NCI-H69 (cell line): ENCODE data around the gene SLC8A1.
A peak's percentile ranks its signal among the peaks of the same experiment; 100 is the strongest.

Experiments used
- DNase-seq: peaks from one replicate; lab custom pipeline; 2025; lab: John Stamatoyannopoulos, UW

The SLC8A1 gene

DNA sequence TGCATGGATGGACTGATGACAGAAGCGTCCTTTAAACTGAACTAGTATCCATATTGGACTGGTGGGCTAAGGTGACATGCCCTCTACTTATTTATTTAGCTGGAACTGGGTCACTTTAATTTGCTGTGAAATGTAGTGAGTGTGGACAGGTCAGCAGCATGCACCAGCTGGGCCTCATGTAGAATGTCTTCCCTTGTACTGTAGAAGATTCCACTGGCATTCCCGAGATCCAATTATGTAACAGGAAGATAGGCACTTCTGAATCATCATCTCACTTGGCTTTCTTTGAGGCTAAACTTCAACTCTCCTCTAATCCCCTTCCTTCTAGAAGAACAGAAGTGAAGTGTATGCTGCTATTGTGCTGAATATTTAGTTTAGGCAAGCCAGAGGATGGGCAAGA lies 296.2 kb downstream of the SLC8A1 start:
- no peak for DNase-seq

GRCh38 chr2:40150266-40150665 lies 301.6 kb downstream of the SLC8A1 start:
- DNase-seq = no peak

DNA sequence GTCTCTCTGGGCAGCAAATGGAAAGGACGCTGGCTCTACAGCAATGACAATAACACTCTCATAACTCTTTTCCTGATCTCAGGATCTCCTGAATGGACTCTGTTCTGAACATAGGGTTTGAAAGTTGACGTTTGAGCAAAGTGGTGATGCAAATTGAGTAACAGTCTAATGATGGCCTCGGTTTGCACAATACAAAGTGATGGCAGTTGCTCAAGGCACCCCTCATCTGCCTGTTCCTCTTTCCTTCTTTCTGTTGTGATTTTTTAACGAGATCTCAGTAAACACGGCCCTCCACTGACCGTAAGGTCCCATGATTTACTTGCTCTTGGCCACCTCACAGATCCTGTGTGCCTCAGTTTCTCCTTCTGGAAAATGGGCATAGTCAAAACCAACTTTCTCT lies 303.6 kb downstream of the SLC8A1 start:
- no peak for DNase-seq

DNA sequence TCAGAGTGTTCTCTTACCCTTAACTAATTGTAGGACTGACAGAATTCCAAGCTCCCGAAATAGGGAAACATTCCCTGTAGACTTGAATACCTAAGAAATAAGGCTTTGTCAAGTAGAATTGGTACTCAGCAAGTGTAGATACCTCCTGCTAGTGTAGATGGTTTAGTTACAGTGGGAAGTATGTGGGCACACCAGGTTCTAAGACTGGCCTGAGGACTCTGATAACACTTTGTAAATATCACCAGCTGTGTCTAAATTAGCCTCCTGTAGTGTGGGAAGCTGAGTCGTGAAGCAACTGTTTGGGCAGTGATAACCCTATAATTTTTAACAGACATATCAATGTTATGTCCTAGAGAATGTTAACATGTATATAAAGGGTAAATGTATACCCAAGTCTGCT lies 304.5 kb downstream of the SLC8A1 start:
- peak; percentile 79 for DNase-seq

DNA sequence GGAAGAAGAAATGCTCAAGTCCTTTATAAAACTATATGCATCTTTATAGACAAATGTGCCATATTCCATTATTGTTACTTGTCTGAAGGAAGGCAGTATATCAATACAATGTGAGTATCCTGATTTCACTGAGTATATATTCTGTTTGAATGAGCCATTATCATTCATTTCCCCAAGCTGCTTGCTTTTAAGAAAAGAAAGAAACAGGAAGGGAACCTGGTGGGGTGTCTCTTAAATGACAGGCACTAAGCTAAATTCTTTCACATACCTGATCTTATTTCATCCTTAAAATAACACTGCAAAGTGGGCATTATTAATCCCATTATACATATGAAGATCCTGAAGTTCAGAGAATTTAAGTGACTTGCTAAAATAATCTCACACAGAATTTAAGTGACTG lies 307.9 kb downstream of the SLC8A1 start:
- peak; percentile 9 for DNase-seq

DNA sequence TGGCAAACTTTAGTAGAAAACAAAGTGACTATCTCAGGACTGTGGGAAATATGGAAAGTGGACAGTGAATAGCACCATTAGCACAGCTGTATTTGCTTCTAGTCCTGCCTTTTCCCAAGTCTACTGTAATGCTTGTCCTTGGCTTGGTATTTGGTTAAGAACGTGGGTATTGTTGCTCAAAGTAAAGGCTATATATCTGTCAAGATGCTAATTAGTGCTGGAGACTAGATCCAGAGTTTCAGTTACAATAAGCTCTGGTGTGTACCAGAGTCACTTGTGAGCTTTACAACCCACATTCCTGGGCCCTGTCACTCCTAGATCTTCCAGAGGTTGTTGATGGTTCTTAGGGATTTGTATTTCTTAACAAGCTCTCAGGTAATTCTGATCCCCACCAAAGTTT lies 313.6 kb downstream of the SLC8A1 start:
- no peak for DNase-seq

DNA sequence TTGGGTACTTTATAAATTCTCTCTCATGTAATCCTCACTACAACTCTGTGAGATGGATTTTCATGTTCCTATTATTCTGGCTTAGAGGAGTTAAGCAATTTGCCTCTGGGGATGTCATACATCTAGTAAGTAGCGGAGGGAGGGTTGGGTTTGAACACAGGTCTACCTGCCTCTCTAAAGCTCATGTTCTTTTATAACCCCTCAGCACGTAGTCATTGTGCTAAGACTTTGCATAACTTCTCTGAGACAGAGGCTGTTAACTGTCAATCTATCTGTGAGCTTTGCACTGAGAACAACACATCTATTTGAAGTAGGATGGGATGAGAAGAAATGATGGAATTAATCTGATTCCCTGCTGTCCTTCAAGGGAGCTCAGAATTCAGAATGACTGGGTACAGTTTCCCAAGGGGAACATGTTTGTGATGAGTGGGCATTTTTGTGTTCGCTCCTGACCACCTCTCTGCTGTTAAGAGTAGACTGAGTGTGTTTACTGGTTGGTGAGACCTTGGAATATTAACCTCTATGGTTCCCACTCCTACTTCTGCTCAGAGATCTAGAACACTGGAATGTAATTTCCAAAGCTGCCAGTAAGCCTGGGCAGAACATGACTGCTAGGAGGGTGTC lies 320.7 kb downstream of the SLC8A1 start:
- no peak for DNase-seq

DNA sequence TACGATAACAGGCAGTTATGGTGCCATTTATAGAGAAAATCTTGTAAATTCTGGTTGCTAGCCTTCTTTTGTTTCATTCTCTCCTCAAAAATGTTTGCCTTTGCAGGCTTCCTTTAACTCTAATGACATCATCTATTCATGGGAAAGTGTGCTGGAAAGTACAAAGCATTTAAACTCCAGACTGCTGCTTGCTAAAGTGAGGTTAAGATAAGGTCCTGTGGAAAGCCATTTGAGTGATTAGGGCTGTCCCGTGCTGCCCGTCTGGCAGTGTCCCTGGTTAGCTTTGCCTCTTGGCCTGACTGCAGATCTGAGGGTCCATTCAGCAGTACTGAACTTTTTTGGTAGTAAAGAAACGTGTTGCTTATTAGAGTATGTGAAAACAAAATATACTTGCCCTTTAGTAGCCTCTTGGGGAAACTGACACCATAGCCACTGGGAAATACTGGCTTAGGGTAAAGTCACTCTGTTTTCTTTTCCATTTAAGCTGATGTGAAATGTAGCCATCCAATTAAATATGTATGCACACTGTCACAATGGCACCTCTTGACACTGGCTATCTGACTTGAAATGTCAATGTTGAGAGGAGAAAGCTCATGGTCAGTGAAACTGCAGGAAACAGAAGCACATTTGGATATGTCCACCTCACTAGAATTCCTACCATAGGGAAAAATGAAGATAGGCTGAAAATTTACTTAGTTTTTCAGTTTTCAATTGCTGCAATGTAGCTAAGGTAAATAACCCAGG lies 321.5 kb downstream of the SLC8A1 start:
- DNase-seq = no peak

DNA sequence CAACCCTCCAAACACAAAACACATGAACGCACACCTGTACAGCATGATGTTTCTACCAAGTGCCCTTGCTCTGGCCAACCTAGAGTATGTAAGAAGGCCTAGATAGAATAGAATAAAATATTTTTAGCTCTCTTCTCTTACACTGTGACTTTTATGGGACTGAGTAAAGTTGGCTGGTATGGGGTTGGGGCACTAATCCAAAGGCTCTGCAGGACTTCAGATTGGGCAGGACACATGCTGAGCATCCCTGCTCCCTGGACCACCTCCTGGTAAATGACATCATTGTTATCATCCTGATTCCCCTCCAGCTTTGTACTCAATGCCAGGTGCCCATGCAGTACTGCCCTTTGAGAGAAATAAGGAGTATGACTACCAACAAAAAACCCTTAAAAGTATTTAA lies 322.2 kb downstream of the SLC8A1 start:
- no peak for DNase-seq

DNA sequence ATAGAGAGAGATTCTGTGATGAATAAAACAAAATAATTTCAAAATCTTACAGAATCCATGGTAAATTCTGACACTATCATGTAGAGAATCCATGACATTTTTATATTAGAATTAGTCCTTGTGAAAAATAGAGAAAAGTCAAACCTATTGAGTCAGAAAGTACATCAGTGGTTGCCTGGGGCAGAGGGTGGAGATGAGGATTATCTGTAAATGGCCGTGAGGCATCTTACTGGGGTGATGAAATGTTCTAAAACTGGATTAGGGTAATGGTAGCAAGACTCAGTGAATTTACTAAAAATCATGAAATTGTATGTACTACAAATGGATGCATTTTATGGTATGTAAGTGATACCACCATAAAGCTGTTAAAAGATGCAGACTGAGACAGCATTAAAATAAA lies 323.1 kb downstream of the SLC8A1 start:
- no peak for DNase-seq

DNA sequence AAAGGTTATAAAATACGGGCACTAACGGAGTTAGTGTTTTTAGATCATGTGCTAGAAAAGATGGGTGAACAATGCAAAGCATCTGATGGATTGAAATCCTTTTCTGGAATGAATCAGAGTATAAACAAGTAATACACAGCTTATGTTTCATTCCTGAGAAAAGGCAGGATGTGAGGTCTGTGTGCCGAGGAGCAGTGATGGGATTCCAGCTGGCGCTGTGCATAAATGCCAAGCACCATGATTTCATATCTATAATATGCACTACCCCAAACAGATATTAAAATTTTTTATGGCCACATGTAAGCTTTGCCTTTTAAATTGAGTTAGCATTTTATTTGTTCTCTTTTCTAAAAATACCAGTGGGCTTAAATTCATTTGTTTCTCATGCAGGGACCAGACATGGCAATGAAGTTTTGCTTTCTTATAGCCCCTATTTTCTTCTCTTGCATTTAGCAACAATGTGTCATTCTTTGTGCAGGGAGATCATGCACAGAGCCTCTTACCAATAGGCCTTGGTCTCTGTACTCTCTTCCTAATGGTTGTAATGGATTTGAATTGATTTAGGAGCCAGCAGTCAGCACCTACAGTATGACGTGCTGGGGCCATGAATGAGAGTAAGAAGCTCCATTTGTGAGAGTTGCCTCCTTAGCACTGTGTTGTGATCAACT lies 323.9 kb downstream of the SLC8A1 start:
- DNase-seq = no peak

DNA sequence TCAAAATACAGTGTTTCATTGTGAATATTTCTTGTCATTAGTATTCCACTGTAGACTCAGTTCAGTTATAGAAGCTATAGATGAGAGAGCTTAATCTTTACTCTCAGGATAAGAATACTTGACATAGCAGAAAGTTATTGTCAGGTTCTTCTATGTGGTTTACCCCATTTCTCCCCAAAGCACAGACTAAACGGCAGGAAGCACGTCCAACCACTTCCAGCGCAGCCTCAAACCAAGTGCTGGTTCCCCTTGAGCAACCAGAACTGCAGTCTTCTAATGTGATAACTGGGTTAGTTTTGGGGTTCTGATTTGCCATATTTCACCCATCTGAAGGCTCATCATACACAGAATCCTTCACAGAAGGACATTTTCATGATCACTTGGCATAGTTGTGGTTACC lies 324.7 kb downstream of the SLC8A1 start:
- DNase-seq = no peak

DNA sequence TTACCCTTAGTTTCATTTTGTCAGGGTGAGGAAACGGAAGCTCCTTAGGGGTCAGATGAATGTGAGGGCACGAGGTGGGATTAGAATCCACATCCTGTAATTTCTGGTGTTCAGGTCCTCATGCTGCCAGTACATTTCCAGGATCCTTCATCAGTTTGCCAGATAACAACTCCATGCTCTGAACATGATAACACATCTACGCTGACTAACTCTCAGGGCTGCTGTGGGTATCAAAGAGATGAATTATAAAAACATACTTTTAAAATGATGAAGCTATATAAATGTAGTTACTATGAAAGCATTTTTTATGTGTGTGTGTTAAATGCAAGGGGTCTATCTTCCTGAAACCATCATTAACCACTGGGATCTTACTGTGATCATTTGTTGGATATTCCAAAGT lies 325.9 kb downstream of the SLC8A1 start:
- no peak for DNase-seq

- no peak for DNase-seq
Observed at GRCh38 chr2:40123746-40124145, 328.1 kb downstream of the SLC8A1 start.

DNA sequence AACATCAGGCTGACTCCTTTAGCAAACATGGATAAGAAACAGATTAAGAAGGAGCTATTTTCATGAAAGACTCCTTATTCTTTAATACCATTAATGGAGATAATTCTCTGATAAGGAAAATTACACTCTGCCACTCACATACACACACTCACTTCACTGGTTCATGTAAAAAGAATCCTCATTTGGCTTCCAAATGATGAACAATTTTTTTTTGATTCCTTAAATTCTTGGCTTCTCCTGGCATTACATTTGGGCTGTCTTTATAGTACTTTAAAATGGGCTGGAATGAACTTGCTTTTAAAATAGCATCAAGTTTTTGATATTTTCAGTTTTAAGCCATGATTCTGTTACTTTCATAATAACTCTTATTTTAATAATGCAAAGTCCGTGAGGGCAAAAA lies 328.6 kb downstream of the SLC8A1 start:
- no peak for DNase-seq

DNA sequence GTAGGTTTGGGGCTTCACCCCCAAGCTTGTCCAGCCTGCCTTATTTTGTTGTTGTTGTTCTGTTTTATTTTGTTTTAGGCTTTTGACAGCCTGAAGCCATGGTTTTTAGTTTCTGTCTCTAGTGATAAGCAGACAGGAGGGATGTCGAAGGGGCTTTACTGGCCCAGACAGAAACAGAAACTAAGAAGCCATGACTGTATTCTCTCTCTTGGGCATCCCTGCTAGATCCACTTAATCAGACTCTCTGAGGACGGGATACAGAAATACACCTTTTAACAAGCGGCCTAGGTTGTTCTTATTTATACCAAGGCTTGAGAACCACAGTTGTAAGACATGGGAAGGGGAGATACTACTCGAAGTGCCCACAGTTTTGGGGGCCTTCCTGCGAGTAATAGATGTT lies 330.9 kb downstream of the SLC8A1 start:
- DNase-seq = no peak

- DNase-seq = peak; percentile 35
Observed at GRCh38 chr2:40120026-40120425, 331.9 kb downstream of the SLC8A1 start.

DNA sequence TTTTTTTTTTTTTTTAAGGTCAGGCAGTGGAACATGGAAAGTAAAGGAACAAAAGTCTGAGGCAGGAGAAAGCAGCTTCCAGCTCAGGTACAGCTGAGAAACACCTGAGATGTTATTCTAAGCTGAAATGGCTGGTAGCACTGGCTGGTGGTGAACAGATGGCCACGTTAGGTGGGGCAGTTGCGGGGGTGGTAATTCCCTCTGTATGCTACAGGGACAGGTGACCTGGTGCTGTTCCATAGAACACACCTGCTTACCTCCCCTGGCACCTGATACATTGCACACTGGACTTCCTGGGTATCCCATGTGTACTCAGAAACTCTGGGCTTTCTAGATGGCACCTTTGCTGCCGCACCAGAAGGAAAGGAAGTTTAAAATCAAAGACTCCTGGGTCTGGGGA lies 333.3 kb downstream of the SLC8A1 start:
- DNase-seq = peak; percentile 89

DNA sequence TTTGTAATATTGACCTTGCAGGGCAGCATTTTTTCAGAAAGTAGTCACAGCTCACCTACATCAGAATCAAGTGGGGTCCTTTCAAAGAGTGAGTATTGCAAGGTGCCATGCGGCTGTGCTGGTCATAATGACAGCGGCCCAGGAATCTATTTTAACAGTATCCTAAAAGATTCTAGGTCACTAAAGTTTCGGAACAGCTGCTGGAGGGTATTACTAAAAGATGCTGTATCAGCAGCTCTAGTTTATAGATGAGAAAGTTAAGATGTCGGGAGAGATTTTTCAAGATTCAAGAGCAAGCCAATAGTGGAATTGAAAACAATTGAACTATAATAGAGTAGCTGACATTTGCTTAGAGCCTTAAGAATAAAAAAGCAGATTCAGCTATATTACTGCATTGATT lies 336.0 kb downstream of the SLC8A1 start:
- DNase-seq = no peak

GRCh38 chr2:40115348-40115747 lies 336.5 kb downstream of the SLC8A1 start:
- no peak for DNase-seq

GRCh38 chr2:40113997-40114396 lies 337.9 kb downstream of the SLC8A1 start:
- DNase-seq = no peak

GRCh38 chr2:40113272-40113968 lies 338.5 kb downstream of the SLC8A1 start:
- DNase-seq = no peak

GRCh38 chr2:40109381-40109780 lies 342.5 kb downstream of the SLC8A1 start:
- no peak for DNase-seq
